Mononuclear cell (primary cell): Measurements from ENCODE around the gene LRMDA. TPM values are rescaled to one million over a fixed set of nuclear protein-coding genes. Genes with fewer than 3 reads are reported as not detected.

ENCODE experiments used
- H3K27me3 ChIP-seq: 2 replicates; pipeline ENCODE4 v1.6.0; 2011; ENCODE audit warnings: low read length, control low read depth; ENCODE audit not compliant: insufficient read depth
- H3K4me1 ChIP-seq: 2 replicates; pipeline ENCODE4 v1.5.1; 2011; ENCODE audit warnings: mild to moderate bottlenecking, low read length, control low read depth; ENCODE audit not compliant: insufficient read depth
- H3K4me3 ChIP-seq: 2 replicates; pipeline ENCODE4 v1.5.1; 2011; ENCODE audit warnings: mild to moderate bottlenecking, low read length, moderate library complexity
- H3K9me3 ChIP-seq: 2 replicates; pipeline ENCODE4 v1.5.1; 2011; ENCODE audit warnings: low read depth, mild to moderate bottlenecking, control low read depth, low read length
- total RNA-seq: library from RNA; depleted of rRNA; stranded (reverse); fragments of >200 nt; gene quantifications from one replicate; pipeline ENCODE4 v1.2.3, GENCODE V29; 2012

The LRMDA gene
- total RNA-seq, 1 donor, result 7.6 TPM

DNA sequence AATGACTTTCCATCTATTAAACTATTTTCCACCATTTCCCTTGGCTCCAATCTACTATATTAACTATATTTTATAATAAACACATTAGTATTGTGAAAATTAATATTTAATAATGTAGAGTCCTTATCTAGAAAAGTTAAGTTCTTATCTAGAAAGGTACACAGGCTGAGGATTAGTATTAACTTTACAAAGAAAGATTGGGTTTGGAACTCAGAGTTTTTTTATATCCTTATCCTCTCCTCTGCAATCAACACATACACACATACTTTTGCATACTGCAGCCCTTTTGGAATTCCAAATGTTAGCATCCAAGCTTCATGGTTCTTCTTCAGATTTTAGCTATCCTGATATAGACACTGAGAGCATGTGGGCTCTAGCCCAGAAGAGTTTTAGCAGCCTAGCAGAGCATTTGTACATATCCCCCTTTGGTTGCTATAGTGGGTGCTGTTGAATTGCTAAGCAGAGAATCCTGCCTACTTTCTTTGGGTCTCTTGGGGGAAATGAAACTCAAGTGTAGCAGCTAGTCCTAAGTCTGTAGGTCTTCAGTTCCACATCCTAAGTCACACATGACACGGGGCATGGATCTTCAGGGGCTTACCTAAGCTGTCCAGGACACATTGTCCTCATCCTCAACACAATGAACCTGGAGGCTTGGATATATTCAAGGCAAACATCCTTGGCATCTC lies 874.6 kb downstream of the LRMDA start:
- peaks cover 27% of the 10 kb centered on the region for H3K4me1 ChIP-seq
- no peak overlapping the region for H3K4me3 ChIP-seq
- H3K27me3 ChIP-seq, result no peaks in the 10 kb centered on the region
- no peaks in the 10 kb centered on the region for H3K9me3 ChIP-seq

DNA sequence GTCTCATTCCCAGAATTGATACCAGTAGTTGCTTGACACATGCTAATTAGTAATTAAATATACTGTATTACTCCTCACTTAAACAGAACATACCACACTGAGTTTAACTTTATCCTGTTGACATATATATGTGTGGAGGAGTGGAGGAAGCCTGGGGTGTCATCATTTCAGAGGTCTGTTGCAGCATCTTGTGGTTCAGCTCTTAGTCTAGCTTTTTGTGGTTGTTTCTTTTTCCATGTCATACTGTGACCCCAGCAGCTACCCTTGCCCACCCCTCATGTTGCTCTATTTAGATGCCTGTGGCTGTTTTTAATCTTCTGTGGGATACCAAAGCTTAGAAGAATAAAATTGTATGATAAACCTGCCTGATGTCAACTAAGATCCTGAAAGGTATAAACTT lies 875.4 kb downstream of the LRMDA start:
- Histone ChIP-seq H3K4me3 (no peak overlapping the region), H3K9me3 (no peaks in the 10 kb centered on the region), H3K27me3 (no peaks in the 10 kb centered on the region), H3K4me1 (peaks cover 27% of the 10 kb centered on the region)

- Histone ChIP-seq H3K9me3 (no peaks in the 10 kb centered on the region), H3K4me1 (peaks cover 27% of the 10 kb centered on the region), H3K27me3 (no peaks in the 10 kb centered on the region), H3K4me3 (no peak overlapping the region)
These were observed 877.6 kb downstream of the LRMDA start for GRCh38 chr10:76309070-76309469.

GRCh38 chr10:76309741-76310587 lies 878.5 kb downstream of the LRMDA start:
- Histone ChIP-seq H3K4me3 (no peak overlapping the region), H3K4me1 (peaks cover 27% of the 10 kb centered on the region), H3K9me3 (no peaks in the 10 kb centered on the region), H3K27me3 (no peaks in the 10 kb centered on the region)

- H3K4me3 ChIP-seq, result no peak overlapping the region
- no peaks in the 10 kb centered on the region for H3K27me3 ChIP-seq
- H3K9me3 ChIP-seq, result no peaks in the 10 kb centered on the region
- H3K4me1 ChIP-seq, result peaks cover 27% of the 10 kb centered on the region
These were observed 879.2 kb downstream of the LRMDA start for GRCh38 chr10:76310588-76311080.

- Histone ChIP-seq H3K4me3 (no peak overlapping the region), H3K27me3 (no peaks in the 10 kb centered on the region), H3K9me3 (no peaks in the 10 kb centered on the region), H3K4me1 (peaks cover 17% of the 10 kb centered on the region)
These were observed 880.6 kb downstream of the LRMDA start for GRCh38 chr10:76311752-76312636.

DNA sequence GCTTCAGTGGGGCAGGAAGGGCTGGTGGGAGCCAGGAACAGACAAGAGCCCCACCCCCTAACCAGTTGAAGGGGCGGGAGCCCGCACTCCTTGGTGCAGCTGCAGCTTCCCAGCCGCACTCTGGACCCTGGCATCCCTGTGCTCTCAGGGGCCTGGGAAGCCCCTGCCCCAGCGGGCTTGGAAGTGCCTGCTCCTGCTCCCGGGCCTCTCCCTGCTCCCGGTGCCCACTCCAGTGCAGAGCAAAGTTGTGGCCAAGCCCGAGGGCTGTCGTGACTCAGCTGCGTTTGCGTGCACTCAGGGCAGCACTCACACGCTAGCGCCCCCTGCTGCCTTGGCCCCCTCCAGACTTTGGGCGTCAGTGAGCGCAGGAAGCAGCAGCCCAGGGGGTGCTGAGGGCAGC lies 883.8 kb downstream of the LRMDA start:
- H3K27me3 ChIP-seq, result no peaks in the 10 kb centered on the region
- H3K9me3 ChIP-seq, result no peaks in the 10 kb centered on the region
- no peak overlapping the region for H3K4me3 ChIP-seq
- peaks cover 4% of the 10 kb centered on the region for H3K4me1 ChIP-seq

GRCh38 chr10:76316234-76316633 lies 884.8 kb downstream of the LRMDA start:
- peaks cover 4% of the 10 kb centered on the region for H3K4me1 ChIP-seq
- H3K27me3 ChIP-seq, result no peaks in the 10 kb centered on the region
- no peak overlapping the region for H3K4me3 ChIP-seq
- no peaks in the 10 kb centered on the region for H3K9me3 ChIP-seq

GRCh38 chr10:76317078-76317477 lies 885.7 kb downstream of the LRMDA start:
- Histone ChIP-seq H3K4me1 (peaks cover 4% of the 10 kb centered on the region), H3K27me3 (no peaks in the 10 kb centered on the region), H3K9me3 (no peaks in the 10 kb centered on the region), H3K4me3 (no peak overlapping the region)

GRCh38 chr10:76318211-76318610 lies 886.8 kb downstream of the LRMDA start:
- peaks cover 4% of the 10 kb centered on the region for H3K4me1 ChIP-seq
- no peak overlapping the region for H3K4me3 ChIP-seq
- H3K27me3 ChIP-seq, result no peaks in the 10 kb centered on the region
- no peaks in the 10 kb centered on the region for H3K9me3 ChIP-seq

- Histone ChIP-seq H3K4me1 (peaks cover 4% of the 10 kb centered on the region), H3K9me3 (no peaks in the 10 kb centered on the region), H3K4me3 (no peak overlapping the region)
These were observed 888.2 kb downstream of the LRMDA start for GRCh38 chr10:76319661-76320060.

DNA sequence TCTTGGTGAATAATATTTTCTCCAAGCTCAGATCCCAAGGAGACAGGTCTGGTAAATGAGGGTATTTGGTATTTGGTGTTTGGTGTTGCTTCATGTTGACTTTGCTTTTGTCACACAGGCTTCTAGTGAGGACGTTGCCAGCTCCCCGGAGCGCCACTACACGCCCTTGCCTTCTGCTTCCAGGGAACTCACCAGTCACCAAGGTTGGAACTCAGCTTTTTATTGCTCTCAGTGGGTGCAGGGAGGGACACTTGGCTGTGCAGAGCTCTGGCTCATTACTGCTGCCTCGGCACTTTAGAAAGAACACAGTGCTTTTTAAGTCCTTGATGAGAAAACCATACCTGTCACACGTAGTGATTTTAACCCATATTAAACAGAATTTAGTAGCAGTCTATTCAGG lies 892.9 kb downstream of the LRMDA start:
- Histone ChIP-seq H3K4me1 (no peaks in the 10 kb centered on the region), H3K27me3 (no peaks in the 10 kb centered on the region), H3K4me3 (no peak overlapping the region), H3K9me3 (no peaks in the 10 kb centered on the region)

More at GRCh38 chr10:76319661-76320060, 888.2 kb downstream of the LRMDA start:
- H3K27me3 ChIP-seq, result no peaks in the 10 kb centered on the region

DNA sequence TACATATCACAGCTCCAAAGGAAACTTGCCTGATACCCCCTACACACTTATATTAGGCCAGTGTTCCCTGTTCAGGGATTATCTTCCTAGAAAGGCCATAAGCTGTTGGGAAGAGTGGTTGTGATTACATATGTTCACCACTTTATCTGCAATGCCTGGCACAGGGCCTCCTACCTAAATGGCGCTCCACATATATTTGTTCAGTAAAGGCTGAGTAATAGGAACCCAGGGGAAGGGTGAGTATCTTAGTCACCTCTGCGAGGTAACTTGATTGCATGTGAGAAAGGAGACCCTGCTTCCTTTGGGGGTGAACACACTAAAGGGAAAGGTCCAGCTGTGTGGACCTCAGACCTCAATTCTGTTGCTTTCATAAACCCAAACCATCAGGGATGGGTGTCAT lies 896.0 kb downstream of the LRMDA start:
- no peak overlapping the region for H3K4me3 ChIP-seq
- no peaks in the 10 kb centered on the region for H3K4me1 ChIP-seq

GRCh38 chr10:76328348-76328747 lies 896.9 kb downstream of the LRMDA start:
- no peak overlapping the region for H3K4me3 ChIP-seq
- H3K27me3 ChIP-seq, result no peaks in the 10 kb centered on the region
- H3K4me1 ChIP-seq, result no peaks in the 10 kb centered on the region
- H3K9me3 ChIP-seq, result no peaks in the 10 kb centered on the region

More for the DNA sequence above, 896.0 kb downstream of the LRMDA start:
- Histone ChIP-seq H3K9me3 (no peaks in the 10 kb centered on the region), H3K27me3 (no peaks in the 10 kb centered on the region)
